Endothelial cell of umbilical vein (primary cell): ENCODE measurements around the gene SGTB. TPM values are rescaled to one million over a fixed set of nuclear protein-coding genes. Genes with fewer than 3 reads are reported as not detected.

Experiments
- BruUV-seq: library from RNA; stranded (reverse); fragments of 400-500 nt; replicated peaks from 2 replicates; lab custom pipeline; 2021; lab: Mats Ljungman, UMichigan
- CTCF ChIA-PET: fragments of 300-600, 350-600 bp; sonication (Branson Sonifier 250); formaldehyde crosslinking; loops from one replicate; lab custom pipeline; 2021; ENCODE audit warnings: antibody characterized with exemption, inconsistent platforms; lab: Charles Lee
- POLR2A ChIA-PET: fragments of 300-600, 350-600 bp; sonication (Branson Sonifier 250); formaldehyde crosslinking; loops from one replicate; lab custom pipeline; 2021; ENCODE audit warnings: antibody characterized with exemption, inconsistent platforms; lab: Charles Lee
- DNase-seq: peaks from one replicate; pipeline ENCODE4 v3.0.0-alpha.2; 2011; ENCODE audit warnings: low read depth, low spot score
- FAIRE-seq: peaks from 2 replicates; lab custom pipeline; 2011; peaks lifted over from hg19 to GRCh38; lab: Jason Lieb, UNC
- H2AFZ ChIP-seq: 2 replicates; pipeline ENCODE4 v1.6.0; 2012; ENCODE audit warnings: low read depth, low read length, control low read depth, inconsistent platforms
- H3K27ac ChIP-seq: 2 replicates; pipeline ENCODE4 v1.5.1; 2011; ENCODE audit warnings: low read depth, mild to moderate bottlenecking, control low read depth, low read length, moderate library complexity; ENCODE audit not compliant: insufficient read depth
- H3K27me3 ChIP-seq, 2 experiments: 2 replicates each; pipeline versions ENCODE4 v1.6.0 to v1.6.1; 2011; ENCODE audit warnings: low read length in 2 of 2, mixed read lengths in 1 of 2; ENCODE audit not compliant: control insufficient read depth in 2 of 2, insufficient read depth in 2 of 2
- H3K36me3 ChIP-seq, 2 experiments: 2 replicates in 1 of 2; 3 replicates in 1 of 2; pipeline ENCODE4 v1.5.1; 2011; ENCODE audit warnings: low read length in 2 of 2, mild to moderate bottlenecking in 1 of 2, moderate library complexity in 1 of 2; ENCODE audit not compliant: control insufficient read depth in 2 of 2, insufficient read depth in 2 of 2; ENCODE audit errors: extremely low read depth in 1 of 2
- H3K4me1 ChIP-seq: 3 replicates; pipeline ENCODE4 v1.5.1; 2011; ENCODE audit warnings: mild to moderate bottlenecking, low read length; ENCODE audit not compliant: control insufficient read depth, insufficient read depth; ENCODE audit errors: extremely low read depth
- H3K4me2 ChIP-seq: 2 replicates; pipeline ENCODE4 v1.6.1; 2011; ENCODE audit warnings: low read length, control low read depth, mixed read lengths; ENCODE audit not compliant: insufficient read depth
- H3K4me3 ChIP-seq, 3 experiments: fragments of 200-600 bp in 1 of 3; sonication (generic), shearing (Covaris generic) in 1 of 3; replicated peaks in 1 of 3; 2 replicates each; pipeline ENCODE4 v1.5.1; 2011 to 2016; ENCODE audit warnings: control low read depth in 3 of 3, low read length in 3 of 3, mild to moderate bottlenecking in 2 of 3, inconsistent platforms in 1 of 3, low read depth in 1 of 3, moderate library complexity in 1 of 3; ENCODE audit not compliant: insufficient read depth in 1 of 3
- H3K79me2 ChIP-seq: 2 replicates; pipeline ENCODE4 v1.6.0; 2012; ENCODE audit warnings: low read length, inconsistent platforms; ENCODE audit not compliant: control insufficient read depth, insufficient read depth
- H3K9ac ChIP-seq: replicated peaks from 2 replicates; pipeline ENCODE3; 2011; ENCODE audit warnings: low read length, control low read depth; ENCODE audit not compliant: insufficient read depth; ENCODE audit errors: extremely low read depth
- H3K9me1 ChIP-seq: replicated peaks from 3 replicates; pipeline ENCODE4 v1.6.0; 2011; ENCODE audit warnings: mild to moderate bottlenecking, low read length; ENCODE audit not compliant: control insufficient read depth, insufficient read depth; ENCODE audit errors: extremely low read depth
- H3K9me3 ChIP-seq: replicated peaks from 2 replicates; pipeline ENCODE4 v1.5.1; 2012; ENCODE audit warnings: low read length, inconsistent platforms; ENCODE audit not compliant: control insufficient read depth, insufficient read depth
- H4K20me1 ChIP-seq: replicated peaks from 2 replicates; pipeline ENCODE3; 2011; ENCODE audit warnings: mild to moderate bottlenecking, low read length; ENCODE audit not compliant: control insufficient read depth, insufficient read depth; ENCODE audit errors: extremely low read depth
- EZH2 ChIP-seq: IDR thresholded peaks from 2 replicates; pipeline ENCODE4 v1.6.1; 2012; ENCODE audit warnings: borderline replicate concordance, low read depth, mild to moderate bottlenecking, moderate library complexity, low read length, inconsistent platforms; ENCODE audit not compliant: severe bottlenecking
- FOS ChIP-seq: IDR thresholded peaks from 2 replicates; pipeline ENCODE4 v1.6.1; 2011; ENCODE audit warnings: mild to moderate bottlenecking, low read length, moderate library complexity, borderline replicate concordance; ENCODE audit not compliant: insufficient read depth
- GATA2 ChIP-seq: IDR thresholded peaks from 2 replicates; pipeline ENCODE4 v1.7.0; 2011; ENCODE audit warnings: low read depth, mild to moderate bottlenecking, moderate library complexity, mixed read lengths, low read length; ENCODE audit not compliant: insufficient read length, insufficient read depth
- JUN ChIP-seq: IDR thresholded peaks from 2 replicates; pipeline ENCODE4 v1.6.1; 2011; ENCODE audit warnings: borderline replicate concordance, low read depth; ENCODE audit not compliant: insufficient read length, insufficient read depth
- MAX ChIP-seq: IDR thresholded peaks from 2 replicates; pipeline ENCODE4 v1.6.1; 2011; ENCODE audit not compliant: insufficient read depth, insufficient read length
- MYC ChIP-seq: IDR thresholded peaks from one replicate; pipeline ENCODE4 v1.6.1; 2011; ENCODE audit warnings: mild to moderate bottlenecking, low read depth, low read length
- POLR2A ChIP-seq: IDR thresholded peaks from 2 replicates; pipeline ENCODE4 v1.6.1; 2012; ENCODE audit warnings: low read depth, mild to moderate bottlenecking, control low read depth, low read length
- POLR2AphosphoS5 ChIP-seq: IDR thresholded peaks from 2 replicates; pipeline ENCODE4 v1.6.1; 2012; ENCODE audit warnings: low read depth, mild to moderate bottlenecking, control low read depth, low read length, moderate library complexity; ENCODE audit not compliant: insufficient read depth
- dilution Hi-C: fragments of 300-500 bp; cut with MboI; formaldehyde crosslinking; loops from one replicate; pipeline ENCODE4 v1.15.0; 2019; ENCODE audit warnings: low sequenced_read_pairs; ENCODE audit not compliant: extremely low pct_ligation_motif_present
- intact Hi-C: fragments of 100-400 bp; cut with micrococcal nuclease; formaldehyde crosslinking; loops from one replicate; pipeline ENCODE4 v1.10.0; 2022
- polyA plus RNA-seq, 4 experiments: library from polyadenylated mRNA; depleted of rRNA in 3 of 4; stranded (reverse) in 3 of 4; unstranded in 1 of 4; fragments of >200 nt; gene quantifications; 2 replicates each; pipeline versions ENCODE4 v1.2.1 to v1.2.3, GENCODE V29; 2011 to 2012; ENCODE audit warnings: missing spikeins in 1 of 4
- total RNA-seq: library from RNA; stranded (reverse); gene quantifications from 2 replicates; pipeline ENCODE4 v1.2.3, GENCODE V29; 2021
- TF ChIP-seq, protein P1 (sequence below), 2 donors: IDR thresholded peaks; 1 replicate in 1 of 2; 2 replicates in 1 of 2; pipeline ENCODE4 v1.5.1; 2011; ENCODE audit warnings: low read length in 2 of 2, mild to moderate bottlenecking in 2 of 2, moderate library complexity in 2 of 2, control low read depth in 1 of 2, inconsistent platforms in 1 of 2, low read depth in 1 of 2; ENCODE audit not compliant: insufficient read depth in 1 of 2; ENCODE audit errors: extremely low read depth in 1 of 2

Gene SGTB
- total and polyA plus RNA-seq, 2 donors (not counting 3 experiments of a cell fraction or from before 2014, with no cell fraction given) = 3.1 to 14.1 TPM

- Histone ChIP-seq H3K4me2 (no peak overlapping the region), H3K36me3 (peaks cover 0 to 7% of the 10 kb centered on the region in 2 experiments), H4K20me1 (no peaks in the 10 kb centered on the region), H2AFZ (no peak overlapping the region), H3K9ac (no peak overlapping the region), H3K9me1 (no peaks in the 10 kb centered on the region), H3K4me3 (no peak overlapping the region), H3K9me3 (no peaks in the 10 kb centered on the region), H3K27ac (no peak overlapping the region), H3K79me2 (peaks cover 34% of the 10 kb centered on the region), H3K4me1 (peaks cover 3% of the 10 kb centered on the region), H3K27me3 (no peaks in the 10 kb centered on the region)
- intact Hi-C loops (no loop called here), dilution Hi-C loops (no loop called here)
- BruUV-seq = no TSS peak
- DNase-seq (no peak), FAIRE-seq (no peak)
- no peak for TF ChIP-seq GATA2
- ChIA-PET CTCF (no interaction called here), POLR2A (no interaction called here)
Measured at GRCh38 chr5:65630981-65631380, 90.9 kb downstream of the SGTB start.

GRCh38 chr5:65625743-65626142, 96.2 kb downstream of the SGTB start:
- CTCF ChIA-PET = no interaction called here
- Histone ChIP-seq H2AFZ (no peak overlapping the region), H3K9ac (peak overlapping the region; percentile 85), H3K4me3 (peak overlapping the region; percentile 76 to 97 (median 92)), H3K27ac (peak overlapping the region; percentile 84), H4K20me1 (no peaks in the 10 kb centered on the region), H3K79me2 (peaks cover 57% of the 10 kb centered on the region), H3K36me3 (peaks cover 0 to 5% of the 10 kb centered on the region in 2 experiments), H3K27me3 (no peaks in the 10 kb centered on the region), H3K4me1 (peaks cover 19% of the 10 kb centered on the region), H3K4me2 (peak overlapping the region; percentile 100), H3K9me3 (no peaks in the 10 kb centered on the region), H3K9me1 (no peaks in the 10 kb centered on the region)
- TF ChIP-seq FOS (no peak), JUN (no peak), POLR2AphosphoS5 (no peak), MYC (no peak), EZH2 (no peak), POLR2A (no peak), MAX (no peak), GATA2 (no peak)
- TF ChIP-seq, protein P1, sequence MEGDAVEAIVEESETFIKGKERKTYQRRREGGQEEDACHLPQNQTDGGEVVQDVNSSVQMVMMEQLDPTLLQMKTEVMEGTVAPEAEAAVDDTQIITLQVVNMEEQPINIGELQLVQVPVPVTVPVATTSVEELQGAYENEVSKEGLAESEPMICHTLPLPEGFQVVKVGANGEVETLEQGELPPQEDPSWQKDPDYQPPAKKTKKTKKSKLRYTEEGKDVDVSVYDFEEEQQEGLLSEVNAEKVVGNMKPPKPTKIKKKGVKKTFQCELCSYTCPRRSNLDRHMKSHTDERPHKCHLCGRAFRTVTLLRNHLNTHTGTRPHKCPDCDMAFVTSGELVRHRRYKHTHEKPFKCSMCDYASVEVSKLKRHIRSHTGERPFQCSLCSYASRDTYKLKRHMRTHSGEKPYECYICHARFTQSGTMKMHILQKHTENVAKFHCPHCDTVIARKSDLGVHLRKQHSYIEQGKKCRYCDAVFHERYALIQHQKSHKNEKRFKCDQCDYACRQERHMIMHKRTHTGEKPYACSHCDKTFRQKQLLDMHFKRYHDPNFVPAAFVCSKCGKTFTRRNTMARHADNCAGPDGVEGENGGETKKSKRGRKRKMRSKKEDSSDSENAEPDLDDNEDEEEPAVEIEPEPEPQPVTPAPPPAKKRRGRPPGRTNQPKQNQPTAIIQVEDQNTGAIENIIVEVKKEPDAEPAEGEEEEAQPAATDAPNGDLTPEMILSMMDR (IDR thresholded peaks at IDR 0.05; ENCODE audit: extremely low read depth in 1 of 2, insufficient read depth in 1 of 2, low read depth in 1 of 2, low read length in 2 of 2) = no peak
- POLR2A ChIA-PET = no interaction called here
- dilution Hi-C loops (no loop called here), intact Hi-C loops (loop anchor here (2.0 to 10.0 kb wide), 3 partner anchors 97 to 519 kb away; partner anchors contain the start of genes ERBIN, NLN, SGTB and SREK1)
- FAIRE-seq (no peak), DNase-seq (peak; percentile 4)
- no TSS peak for BruUV-seq
